A549 (cell line): ENCODE results near the gene SEMG2. TPM values are rescaled to one million over a fixed set of nuclear protein-coding genes. Genes with fewer than 3 reads are reported as not detected.

Experiments used
- ATAC-seq, 2 experiments: fragments of 200-7000 bp in 1 of 2; fragments of >200 bp in 1 of 2; cut with Nextera tagmentation in 1 of 2; cut with Tn5 transposase in 1 of 2; 3 replicates each; pipeline versions ENCODE4 v1.8.0 to v1.9.1; 2018 to 2020; ENCODE audit warnings: mild to moderate bottlenecking in 1 of 2, moderate library complexity in 1 of 2
- CTCF ChIA-PET: fragments of 300-600 bp; sonication (Branson Sonifier 250); formaldehyde crosslinking; extraction: SDS; loops from one replicate; lab custom pipeline; 2021; ENCODE audit warnings: antibody characterized with exemption, inconsistent platforms; lab: Yijun Ruan, JAX
- POLR2A ChIA-PET: fragments of 350-600 bp; formaldehyde crosslinking; extraction: SDS; loops from one replicate; lab custom pipeline; 2021; ENCODE audit warnings: antibody characterized with exemption, inconsistent platforms; lab: Yijun Ruan, JAX
- DNase-seq, 2 experiments: peaks; one replicate each; pipeline versions ENCODE4 v3.0.0 to v3.0.0-alpha.2; 2011 to 2016; ENCODE audit warnings: low read depth in 1 of 2, low spot score in 1 of 2
- FAIRE-seq: peaks from 2 replicates; lab custom pipeline; 2011; peaks lifted over from hg19 to GRCh38; lab: Jason Lieb, UNC
- H3K27ac ChIP-seq, 2 experiments: fragments of >200 bp; sonication (Bioruptor Twin); formaldehyde crosslinking; 3 replicates each; pipeline ENCODE4 v1.5.1; 2016 to 2017
- H3K4me1 ChIP-seq: fragments of >200 bp; sonication (Bioruptor Twin); formaldehyde crosslinking; 3 replicates; pipeline ENCODE4 v1.6.1; 2016
- H3K4me2 ChIP-seq: fragments of >200 bp; sonication (Bioruptor Twin); formaldehyde crosslinking; 3 replicates; pipeline ENCODE4 v1.6.1; 2016
- H3K4me3 ChIP-seq: fragments of >200 bp; sonication (Bioruptor Twin); formaldehyde crosslinking; 3 replicates; pipeline ENCODE4 v1.5.1; 2016
- H3K9me3 ChIP-seq: fragments of >200 bp; sonication (Bioruptor Twin); formaldehyde crosslinking; 3 replicates; pipeline ENCODE4 v1.6.1; 2016
- ATOH8 ChIP-seq: fragments of 250-450 bp; sonication (Bioruptor Pico); IDR thresholded peaks from 2 replicates; pipeline ENCODE4 v1.5.0; 2020; ENCODE audit warnings: low read depth, mild to moderate bottlenecking, moderate library complexity
- BHLHE40 ChIP-seq: IDR thresholded peaks from 2 replicates; pipeline ENCODE4 v1.6.1; 2012; ENCODE audit warnings: low read depth, low read length, inconsistent platforms
- CBX8 ChIP-seq: fragments of 200-600 bp; sonication (generic); IDR thresholded peaks from 2 replicates; pipeline ENCODE4 v1.6.1; 2016
- CHD4 ChIP-seq: fragments of 200-600 bp; sonication (generic); IDR thresholded peaks from 2 replicates; pipeline ENCODE4 v1.6.1; 2016; ENCODE audit warnings: antibody characterized with exemption, mild to moderate bottlenecking, borderline replicate concordance
- CTCF ChIP-seq: fragments of >200 bp; sonication (Bioruptor Twin); formaldehyde crosslinking; IDR thresholded peaks from 3 replicates; pipeline ENCODE4 v1.5.1; 2016
- E2F6 ChIP-seq: IDR thresholded peaks from 2 replicates; pipeline ENCODE4 v1.6.1; 2012; ENCODE audit warnings: low read depth, borderline replicate concordance
- FOXS1 ChIP-seq: fragments of 250-450 bp; sonication (Bioruptor Pico); IDR thresholded peaks from 2 replicates; pipeline ENCODE4 v1.5.0; 2020; ENCODE audit warnings: mild to moderate bottlenecking, moderate library complexity
- HDAC2 ChIP-seq: fragments of 200-600 bp; sonication (generic); IDR thresholded peaks from 2 replicates; pipeline ENCODE4 v1.6.1; 2016
- HMGXB4 ChIP-seq: fragments of 250-450 bp; sonication (Bioruptor Pico); IDR thresholded peaks from 2 replicates; pipeline ENCODE4 v1.5.0; 2021; ENCODE audit warnings: mild to moderate bottlenecking, moderate library complexity, borderline replicate concordance
- HOXB5 ChIP-seq: fragments of 250-450 bp; sonication (Bioruptor Pico); IDR thresholded peaks from 2 replicates; pipeline ENCODE4 v1.5.0; 2020; ENCODE audit warnings: mild to moderate bottlenecking, moderate library complexity
- JUN ChIP-seq, 2 experiments: fragments of >200 bp; sonication (Bioruptor Twin); formaldehyde crosslinking; IDR thresholded peaks; 2 replicates in 1 of 2; 3 replicates in 1 of 2; pipeline ENCODE4 v1.6.1; 2016 to 2017
- KDM5A ChIP-seq: fragments of 200-600 bp; sonication (generic); IDR thresholded peaks from 2 replicates; pipeline ENCODE4 v1.6.1; 2016; ENCODE audit warnings: antibody characterized with exemption, mild to moderate bottlenecking
- MAFK ChIP-seq: fragments of 450-650 bp; IDR thresholded peaks from 2 replicates; pipeline ENCODE4 v1.6.1; 2014; ENCODE audit not compliant: partially characterized antibody
- MAZ ChIP-seq: fragments of 150-350 bp; IDR thresholded peaks from 2 replicates; pipeline ENCODE4 v1.6.1; 2014; ENCODE audit warnings: antibody characterized with exemption, low read depth, low read length, borderline replicate concordance
- NFE2L2 ChIP-seq: fragments of 150-350 bp; conservative IDR thresholded peaks from 2 replicates; pipeline ENCODE4 v1.6.1; 2014; ENCODE audit warnings: low read length
- NPAS2 ChIP-seq: fragments of 250-450 bp; sonication (Bioruptor Pico); IDR thresholded peaks from 2 replicates; pipeline ENCODE4 v1.8.0; 2022; ENCODE audit warnings: mild to moderate bottlenecking, moderate library complexity, borderline replicate concordance
- PBX3 ChIP-seq: IDR thresholded peaks from 2 replicates; pipeline ENCODE4 v1.6.1; 2012
- POLR2AphosphoS2 ChIP-seq: conservative IDR thresholded peaks from 2 replicates; pipeline ENCODE4 v1.6.1; 2012; ENCODE audit warnings: low read length, improper control_type of control experiment, inconsistent platforms
- RAD21 ChIP-seq, 2 experiments: fragments of >200 bp in 1 of 2; sonication (Bioruptor Twin) in 1 of 2; formaldehyde crosslinking in 1 of 2; IDR thresholded peaks in 1 of 2; conservative IDR thresholded peaks in 1 of 2; 2 replicates in 1 of 2; 3 replicates in 1 of 2; pipeline ENCODE4 v1.6.1; 2012 to 2018; ENCODE audit warnings: inconsistent platforms in 1 of 2
- REST ChIP-seq: fragments of 200-600 bp; sonication (generic); IDR thresholded peaks from 2 replicates; pipeline ENCODE4 v1.6.1; 2016; ENCODE audit warnings: antibody characterized with exemption, mild to moderate bottlenecking, moderate library complexity
- RNF2 ChIP-seq: fragments of 200-600 bp; sonication (generic); IDR thresholded peaks from 2 replicates; pipeline ENCODE4 v1.6.1; 2016; ENCODE audit warnings: low read depth, mild to moderate bottlenecking, antibody characterized with exemption, moderate library complexity, borderline replicate concordance
- SREBF2 ChIP-seq: fragments of 450-650 bp; IDR thresholded peaks from 2 replicates; pipeline ENCODE4 v1.6.1; 2014; ENCODE audit warnings: mild to moderate bottlenecking, moderate library complexity
- ZC3H11A ChIP-seq: fragments of 450-650 bp; IDR thresholded peaks from 2 replicates; pipeline ENCODE4 v1.6.1; 2014; ENCODE audit warnings: antibody characterized with exemption, mild to moderate bottlenecking
- WGBS: methylation state at CpG from one replicate; pipeline ENCODE4 v1.1.6; 2017; ENCODE audit errors: missing lambda C conversion rate; 5-methylcytosine and 5-hydroxymethylcytosine counted together
- polyA plus RNA-seq, 4 experiments: library from polyadenylated mRNA; depleted of rRNA in 3 of 4; stranded (reverse); fragments of >200 nt; fragmentation: RNase III in 1 of 4; extraction: RNeasy Plus Mini Kit Qiagen cat#74134 plus additional on column Dnase treatment in 1 of 4; gene quantifications; 2 replicates in 3 of 4; 3 replicates in 1 of 4; pipeline ENCODE4 v1.2.3, GENCODE V29; 2011 to 2017

The SEMG2 gene
- polyA plus RNA-seq, 2 of the 4 experiments (the other 2 are of a cell fraction), result not detected

- no peak for TF ChIP-seq REST
- TF ChIP-seq SREBF2, result no peak
These were observed 31.3 kb upstream of the SEMG2 start (continued) for GRCh38 chr20:45189861-45190260.

- DNase-seq, result no peak
- 43% methylated on average over 3 of the region's 3 CpGs for whole genome bisulfite sequencing
- no peak overlapping the region for H3K4me3 ChIP-seq
- H3K27ac ChIP-seq, result no peak overlapping the region
- no peaks in the 10 kb centered on the region for H3K9me3 ChIP-seq
- ChIA-PET CTCF (no interaction called here), POLR2A (no interaction called here)
- H3K4me1 ChIP-seq, result no peaks in the 10 kb centered on the region
- ATAC-seq, result no peak
- TF ChIP-seq NFE2L2 (no peak), RAD21 (conservative IDR thresholded peaks at IDR 0.05 in 1 of 2, IDR thresholded peaks at IDR 0.05 in 1 of 2) (no peak), CHD4 (no peak), HOXB5 (CRISPR knock-in tag) (no peak)
- no peak for FAIRE-seq
- no peak overlapping the region for H3K4me2 ChIP-seq
These were observed 29.2 kb upstream of the SEMG2 start for GRCh38 chr20:45191926-45192325.

GRCh38 chr20:45193331-45193730, 27.8 kb upstream of the SEMG2 start:
- H3K4me2 ChIP-seq, result no peak overlapping the region
- whole genome bisulfite sequencing, result 19% methylated on average over 2 of the region's 2 CpGs
- ChIA-PET CTCF (no interaction called here), POLR2A (no interaction called here)
- H3K27ac ChIP-seq, result no peak overlapping the region
- H3K9me3 ChIP-seq, result no peaks in the 10 kb centered on the region
- TF ChIP-seq BHLHE40, result no peak
- TF ChIP-seq MAFK, result no peak
- no peak for DNase-seq
- H3K4me1 ChIP-seq, result no peaks in the 10 kb centered on the region
- H3K4me3 ChIP-seq, result no peak overlapping the region
- no peak for FAIRE-seq
- no peak for ATAC-seq

GRCh38 chr20:45206725-45207124, 14.4 kb upstream of the SEMG2 start, which contains the start of gene SEMG1:
TSS of gene SEMG1 (plus strand) at chr20:45207033. CDS start at chr20:45207054, 21 bp downstream.
- ChIA-PET POLR2A (no interaction called here), CTCF (interaction anchor here (1.5 kb wide), 1 partner anchor 111 kb away, joined by 4 read pairs; no protein-coding TSS in a partner anchor)
- Histone ChIP-seq H3K4me3 (no peak within 1 kb of the TSS), H3K9me3 (no peaks in the 10 kb centered on the region; the same call in 2 of the 3 replicates), H3K4me1 (no peaks in the 10 kb centered on the region), H3K27ac (no peak within 1 kb of the TSS), H3K4me2 (no peak within 1 kb of the TSS)
- ATAC-seq, result no peak
- no peak for DNase-seq
- WGBS, result 0% methylated on average over 1 of the region's 1 CpG
- FAIRE-seq, result no peak
- TF ChIP-seq E2F6 (no peak), KDM5A (no peak), RNF2 (no peak), ATOH8 (CRISPR knock-in tag) (no peak), POLR2AphosphoS2 (no peak), PBX3 (no peak), JUN (IDR thresholded peaks at IDR 0.05) (no peak), CTCF (no peak), HMGXB4 (CRISPR knock-in tag) (no peak), ZC3H11A (no peak), NPAS2 (CRISPR knock-in tag) (no peak), CBX8 (no peak), FOXS1 (no peak), MAZ (no peak), HDAC2 (no peak)
